HEK293T (cell line): ENCODE measurements around the gene OPRL1.

Source experiments
- CTCF ChIA-PET: fragments of 350-600 bp; formaldehyde crosslinking; extraction: SDS; loops from one replicate; lab custom pipeline; 2021; ENCODE audit warnings: antibody characterized with exemption, inconsistent platforms; lab: Yijun Ruan, JAX
- POLR2A ChIA-PET: fragments of 350-600 bp; formaldehyde crosslinking; extraction: SDS; loops from one replicate; lab custom pipeline; 2020; ENCODE audit warnings: antibody characterized with exemption, inconsistent platforms; lab: Yijun Ruan, JAX
- DNase-seq: peaks from one replicate; pipeline ENCODE4 v3.0.0; 2012; ENCODE audit warnings: mixed read lengths; ENCODE audit errors: extremely low spot score
- ARNT ChIP-seq: fragments of 450-650 bp; IDR thresholded peaks from 2 replicates; pipeline ENCODE4 v1.6.1; 2017; ENCODE audit warnings: mild to moderate bottlenecking
- BHLHE40 ChIP-seq: fragments of 450-650 bp; IDR thresholded peaks from 2 replicates; pipeline ENCODE4 v1.6.1; 2016; ENCODE audit warnings: mild to moderate bottlenecking, moderate library complexity, borderline replicate concordance
- CTBP1 ChIP-seq: fragments of 450-650 bp; IDR thresholded peaks from 2 replicates; pipeline ENCODE4 v1.6.1; 2016; ENCODE audit warnings: borderline replicate concordance
- ELF4 ChIP-seq: fragments of 450-650 bp; IDR thresholded peaks from 2 replicates; pipeline ENCODE4 v1.6.1; 2017; ENCODE audit warnings: antibody characterized with exemption
- FOXA1 ChIP-seq: fragments of 450-650 bp; IDR thresholded peaks from 2 replicates; pipeline ENCODE4 v1.6.1; 2016; ENCODE audit warnings: mild to moderate bottlenecking
- FOXK2 ChIP-seq: fragments of 450-650 bp; IDR thresholded peaks from 2 replicates; pipeline ENCODE4 v1.6.1; 2016; ENCODE audit warnings: mild to moderate bottlenecking
- FOXM1 ChIP-seq: fragments of 450-650 bp; IDR thresholded peaks from 2 replicates; pipeline ENCODE4 v1.6.1; 2017; ENCODE audit warnings: mild to moderate bottlenecking, borderline replicate concordance
- HDGF ChIP-seq: fragments of 450-650 bp; IDR thresholded peaks from 2 replicates; pipeline ENCODE4 v1.6.1; 2017; ENCODE audit warnings: antibody characterized with exemption, borderline replicate concordance
- L3MBTL2 ChIP-seq: fragments of 450-650 bp; conservative IDR thresholded peaks from 2 replicates; pipeline ENCODE4 v1.6.1; 2016; ENCODE audit warnings: mild to moderate bottlenecking
- LEF1 ChIP-seq: fragments of 450-650 bp; IDR thresholded peaks from 2 replicates; pipeline ENCODE4 v1.6.1; 2017; ENCODE audit warnings: mild to moderate bottlenecking, borderline replicate concordance
- NFRKB ChIP-seq: fragments of 450-650 bp; IDR thresholded peaks from 2 replicates; pipeline ENCODE4 v1.6.1; 2016; ENCODE audit warnings: mild to moderate bottlenecking, moderate library complexity
- PKNOX1 ChIP-seq: fragments of 450-650 bp; IDR thresholded peaks from 2 replicates; pipeline ENCODE4 v1.6.1; 2016
- SP1 ChIP-seq: fragments of 450-650 bp; IDR thresholded peaks from 2 replicates; pipeline ENCODE4 v1.6.1; 2017
- SUZ12 ChIP-seq: fragments of 450-650 bp; IDR thresholded peaks from 2 replicates; pipeline ENCODE4 v1.6.1; 2016; ENCODE audit warnings: mild to moderate bottlenecking
- TARDBP ChIP-seq: fragments of 450-650 bp; IDR thresholded peaks from 2 replicates; pipeline ENCODE4 v1.6.1; 2016
- ZNF384 ChIP-seq: fragments of 450-650 bp; IDR thresholded peaks from 2 replicates; pipeline ENCODE4 v1.6.1; 2016

Gene OPRL1

GRCh38 chr20:64077094-64077493 is 2.8 kb upstream of the OPRL1 start:
- ChIA-PET CTCF (no interaction called here), POLR2A (no interaction called here)
- DNase-seq, result no peak
- no peak for TF ChIP-seq FOXA1
- TF ChIP-seq PKNOX1, result no peak
- no peak for TF ChIP-seq L3MBTL2
- no peak for TF ChIP-seq ELF4
- no peak for TF ChIP-seq SP1
- TF ChIP-seq FOXM1, result no peak
- TF ChIP-seq NFRKB, result no peak
- no peak for TF ChIP-seq ZNF384

DNA sequence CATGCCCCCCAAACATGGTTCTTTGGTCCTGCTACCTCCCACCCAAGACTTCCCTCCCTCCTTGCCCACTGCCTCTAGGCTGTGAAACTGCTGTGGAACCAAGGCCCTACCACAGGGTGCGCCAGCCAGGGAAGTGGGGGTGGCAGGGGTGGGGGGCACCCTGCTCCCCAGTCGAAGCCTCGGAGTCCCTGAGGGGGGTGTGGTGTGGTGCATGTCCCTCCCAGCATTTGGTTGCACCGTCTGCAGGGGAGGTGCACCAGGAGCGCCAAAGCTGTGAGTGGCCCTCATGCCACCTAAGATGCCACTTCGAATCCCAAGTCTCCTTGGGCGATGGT is 2.4 kb upstream of the OPRL1 start:
- DNase-seq, result no peak
- ChIA-PET CTCF (no interaction called here), POLR2A (interaction anchor here (5.3 kb wide), 1 partner anchor 15 kb away, joined by 38 read pairs; the partner anchor contains the start of gene TCEA2)
- no peak for TF ChIP-seq ZNF384
- TF ChIP-seq PKNOX1, result no peak

DNA sequence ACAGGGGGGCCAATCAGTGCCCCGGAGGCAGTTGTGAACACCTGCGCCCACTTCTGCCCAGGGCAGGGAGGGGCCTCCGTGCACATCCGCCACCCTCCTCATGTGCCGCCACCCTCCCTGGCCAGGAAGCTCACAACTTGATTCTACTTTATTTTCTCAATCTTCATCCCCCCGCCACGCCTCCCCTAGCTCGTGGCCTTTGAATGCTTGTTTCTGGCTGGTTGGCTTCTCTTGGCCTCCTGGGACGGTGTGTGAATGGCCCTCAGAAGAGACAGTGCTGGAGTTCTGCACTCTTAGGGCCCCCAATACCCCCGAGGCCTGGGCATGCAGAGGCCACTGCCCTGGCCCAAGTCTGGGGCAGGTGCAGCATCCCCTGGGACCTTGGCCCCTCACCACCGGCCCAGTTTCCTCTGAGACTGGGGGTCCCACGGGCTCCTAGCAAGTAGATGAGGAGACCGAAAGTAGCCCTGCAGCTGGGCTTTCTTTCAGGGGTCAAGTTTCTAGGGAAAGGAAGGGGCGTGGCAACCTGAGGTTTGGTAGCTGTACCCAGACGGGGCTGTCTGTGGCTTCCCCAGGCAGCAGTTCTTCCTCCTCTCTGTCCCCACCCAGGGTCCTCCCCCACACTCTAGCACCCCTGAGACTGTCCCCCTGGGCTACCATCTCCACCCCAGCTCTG is 1.9 kb upstream of the OPRL1 start:
- no peak for DNase-seq
- POLR2A ChIA-PET, result interaction anchor here (1.0 to 5.3 kb wide), 2 partner anchors 11 to 16 kb away, joined by 3 to 38 read pairs; partner anchors contain the start of gene TCEA2
- CTCF ChIA-PET, result interaction anchor here (0.6 kb wide), 1 partner anchor 48 kb away, joined by 3 read pairs; no protein-coding TSS in a partner anchor
- no peak for TF ChIP-seq ZNF384
- no peak for TF ChIP-seq LEF1
- TF ChIP-seq ELF4, result no peak
- TF ChIP-seq BHLHE40, result no peak
- TF ChIP-seq FOXK2, result no peak
- TF ChIP-seq CTBP1, result no peak
- TF ChIP-seq FOXM1, result no peak
- no peak for TF ChIP-seq FOXA1
- TF ChIP-seq L3MBTL2, result no peak
- TF ChIP-seq PKNOX1, result no peak
- no peak for TF ChIP-seq SUZ12
- no peak for TF ChIP-seq SP1
- TF ChIP-seq HDGF, result no peak
- no peak for TF ChIP-seq NFRKB
- no peak for TF ChIP-seq TARDBP
- TF ChIP-seq ARNT, result no peak

DNA sequence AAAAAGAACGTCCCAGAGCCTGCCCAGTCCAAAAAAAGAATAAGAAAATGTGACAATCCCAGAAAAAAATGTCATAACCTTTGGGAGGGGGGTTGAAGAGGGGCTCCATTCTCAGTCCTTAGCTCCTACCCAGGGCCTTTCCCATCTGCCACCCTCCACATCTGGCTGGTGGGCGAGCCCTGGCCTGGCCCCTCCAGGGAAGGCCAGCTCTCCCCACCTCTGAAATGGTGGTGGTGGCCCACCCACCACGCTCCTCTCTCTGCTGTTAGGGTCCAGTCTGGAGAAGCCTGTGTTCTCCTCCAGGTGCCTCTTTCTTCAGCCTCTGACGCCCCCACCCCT is 979 bp upstream of the OPRL1 start:
- CTCF ChIA-PET, result interaction anchor here (1.3 to 1.7 kb wide), 2 partner anchors 9 to 40 kb away, joined by 5 read pairs; no protein-coding TSS in a partner anchor
- TF ChIP-seq BHLHE40, result no peak
- no peak for TF ChIP-seq ZNF384
- TF ChIP-seq TARDBP, result no peak
- no peak for TF ChIP-seq NFRKB
- no peak for TF ChIP-seq ARNT
- no peak for TF ChIP-seq LEF1
- no peak for TF ChIP-seq ELF4
- TF ChIP-seq SP1, result no peak
- no peak for TF ChIP-seq CTBP1
- no peak for TF ChIP-seq SUZ12
- TF ChIP-seq HDGF, result no peak
- TF ChIP-seq PKNOX1, result no peak
- TF ChIP-seq L3MBTL2, result no peak
- no peak for TF ChIP-seq FOXM1
- TF ChIP-seq FOXA1, result no peak
- POLR2A ChIA-PET, result interaction anchor here (1.0 to 5.3 kb wide), 3 partner anchors 12 to 17 kb away, joined by 3 to 38 read pairs (median 5); partner anchors contain the start of gene TCEA2
- no peak for DNase-seq

DNA sequence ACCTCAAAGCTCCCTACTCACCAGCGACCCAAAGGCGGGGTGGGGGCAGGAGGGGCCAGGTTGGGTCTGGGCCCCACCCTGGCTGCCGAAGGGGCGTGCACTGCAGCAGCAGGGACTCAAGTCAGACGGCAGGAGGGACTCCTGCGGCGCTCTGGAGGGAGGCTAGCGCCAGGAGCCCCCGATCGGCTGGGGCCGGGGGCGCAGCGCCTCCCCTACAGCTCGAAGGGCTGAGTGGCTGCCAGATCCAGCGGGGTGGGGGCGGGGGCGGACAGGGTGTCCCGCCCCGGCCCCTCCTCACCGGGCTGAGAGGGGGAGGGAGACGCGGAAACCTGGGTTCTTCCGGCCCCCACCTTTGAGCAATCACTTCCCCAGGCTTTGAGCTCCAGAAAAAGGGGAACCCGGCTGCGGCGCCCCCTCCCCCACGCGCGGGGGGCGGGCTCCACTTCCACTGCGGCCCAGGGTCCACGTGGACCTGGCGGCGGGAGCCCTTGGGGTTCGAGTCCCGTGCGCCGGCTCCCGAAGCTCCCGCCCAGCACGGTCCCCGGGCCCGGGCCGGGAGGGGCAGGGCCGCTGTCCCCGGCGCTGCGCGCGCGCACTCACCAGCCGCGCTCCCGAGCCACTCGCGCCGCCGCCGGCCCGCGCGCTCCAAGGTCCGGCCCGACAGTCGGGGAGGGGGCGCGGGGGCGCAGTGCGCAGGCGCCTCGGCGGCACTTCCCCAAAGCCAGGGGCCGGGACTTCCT is 439 bp upstream of the OPRL1 start, which contains the start of gene RGS19:
Gene RGS19 (minus strand): TSS at position 246 of the 740 bp plus-strand sequence. CDS start 2,632 bp downstream, outside the sequence.
- no peak for TF ChIP-seq LEF1
- TF ChIP-seq FOXM1, result 0 out of 2 replicates have a peak, but pooled peaks have one; percentile 11
- ChIA-PET CTCF (interaction anchor here (1.3 to 1.7 kb wide), 2 partner anchors 10 to 40 kb away, joined by 5 read pairs; no protein-coding TSS in a partner anchor), POLR2A (interaction anchor here (1.5 to 5.3 kb wide), 2 partner anchors 15 to 17 kb away, joined by 5 to 38 read pairs; partner anchors contain the start of gene TCEA2)
- peak; percentile 82 for DNase-seq
